ENCODE measurements around the gene NUAK1. TPM values are rescaled to one million over a fixed set of nuclear protein-coding genes. Genes with fewer than 3 reads are reported as not detected.

NUAK1 gene
- total and polyA plus RNA-seq, 7 donors = 7.0 to 102 (median 21.8) TPM

- Histone ChIP-seq H3K27me3 (ENCODE audit: insufficient read depth in 3 of 3, low read length in 2 of 3) (no peaks in the 10 kb centered on the region), H3K27ac (no peak overlapping the region), H3K4me1 (no peaks in the 10 kb centered on the region), H3K9me3 (no peaks in the 10 kb centered on the region), H3K4me3 (no peak overlapping the region), H3K36me3 (ENCODE audit: insufficient read depth in 1 of 2, low read depth in 1 of 2) (no peaks in the 10 kb centered on the region)
- intact Hi-C loops (cut with DNase I) = no loop called here
- no peak for TF ChIP-seq CTCF (IDR thresholded peaks at IDR 0.05)
- WGBS, 3 donors = 71 to 83% (median 79%) methylated on average over 4 of the region's 4 CpGs
- DNase-seq = no peak
- ATAC-seq = no peak
These were observed 92.4 kb downstream of the NUAK1 start for GRCh38 chr12:106046301-106046846.

- 75 to 80% (median 79%) methylated on average over 4 of the region's 4 CpGs for WGBS, 3 donors
- ATAC-seq (no peak), DNase-seq (no peak)
- H3K4me1 ChIP-seq = no peaks in the 10 kb centered on the region
- H3K4me3 ChIP-seq = no peak overlapping the region
- TF ChIP-seq CTCF (IDR thresholded peaks at IDR 0.05) = no peak
- H3K9me3 ChIP-seq = no peaks in the 10 kb centered on the region
- H3K27ac ChIP-seq = no peak overlapping the region
- no peaks in the 10 kb centered on the region for H3K27me3 ChIP-seq (ENCODE audit: insufficient read depth in 3 of 3, low read length in 2 of 3)
- intact Hi-C loops (cut with DNase I) = no loop called here
- H3K36me3 ChIP-seq (ENCODE audit: insufficient read depth in 1 of 2, low read depth in 1 of 2) = no peaks in the 10 kb centered on the region
These were observed 93.5 kb downstream of the NUAK1 start for GRCh38 chr12:106045251-106045674.

- ATAC-seq (no peak), DNase-seq (no peak)
- 30 to 38% (median 38%) methylated on average over 2 of the region's 2 CpGs for WGBS, 3 donors
- H3K36me3 ChIP-seq (ENCODE audit: insufficient read depth in 1 of 2, low read depth in 1 of 2) = no peaks in the 10 kb centered on the region
- no peaks in the 10 kb centered on the region for H3K4me1 ChIP-seq
- TF ChIP-seq CTCF (IDR thresholded peaks at IDR 0.05) = no peak
- intact Hi-C loops (cut with DNase I) = loop anchor here in 1 of 2 donors (5.0 kb wide), 1 partner anchor 83 kb away; no protein-coding TSS in a partner anchor
- H3K4me3 ChIP-seq = no peak overlapping the region
- no peaks in the 10 kb centered on the region for H3K9me3 ChIP-seq
- H3K27ac ChIP-seq = no peak overlapping the region
- H3K27me3 ChIP-seq (ENCODE audit: insufficient read depth in 3 of 3, low read length in 2 of 3) = no peaks in the 10 kb centered on the region
These were observed 94.0 kb downstream of the NUAK1 start for GRCh38 chr12:106044773-106045172.

- H3K27me3 ChIP-seq (ENCODE audit: insufficient read depth in 3 of 3, low read length in 2 of 3) = no peaks in the 10 kb centered on the region
- intact Hi-C loops (cut with DNase I) = loop anchor here in 1 of 2 donors (5.0 kb wide), 1 partner anchor 85 kb away; no protein-coding TSS in a partner anchor
- no peak for ATAC-seq
- WGBS, 3 donors = 76 to 82% (median 81%) methylated on average over 4 of the region's 4 CpGs
- H3K36me3 ChIP-seq (ENCODE audit: insufficient read depth in 1 of 2, low read depth in 1 of 2) = no peaks in the 10 kb centered on the region
- TF ChIP-seq CTCF (IDR thresholded peaks at IDR 0.05) = no peak
- H3K4me1 ChIP-seq = peaks cover 4% of the 10 kb centered on the region
- no peak for DNase-seq
- H3K9me3 ChIP-seq = no peaks in the 10 kb centered on the region
- H3K4me3 ChIP-seq = no peak overlapping the region
- no peak overlapping the region for H3K27ac ChIP-seq
These were observed 96.7 kb downstream of the NUAK1 start for GRCh38 chr12:106042037-106042436.

GRCh38 chr12:106040521-106040920, 98.2 kb downstream of the NUAK1 start:
- intact Hi-C loops (cut with DNase I) = loop anchor here in 1 of 2 donors (5.0 kb wide), 1 partner anchor 87 kb away; no protein-coding TSS in a partner anchor
- Histone ChIP-seq H3K9me3 (no peaks in the 10 kb centered on the region), H3K27me3 (ENCODE audit: insufficient read depth in 3 of 3, low read length in 2 of 3) (no peaks in the 10 kb centered on the region), H3K4me1 (peaks cover 4% of the 10 kb centered on the region), H3K36me3 (ENCODE audit: insufficient read depth in 1 of 2, low read depth in 1 of 2) (no peaks in the 10 kb centered on the region), H3K4me3 (no peak overlapping the region), H3K27ac (no peak overlapping the region)
- 86 to 94% (median 90%) methylated on average over 7 of the region's 7 CpGs for WGBS, 3 donors
- ATAC-seq (no peak), DNase-seq (no peak)
- TF ChIP-seq CTCF (IDR thresholded peaks at IDR 0.05) = no peak
